HG02970 (cell line): ENCODE measurements around the gene NDUFA11.
"Not testable (repeated sequence)": the region's sequence is repeated elsewhere in the genome, so short reads cannot be mapped to it uniquely, and the experiment has no call there.

Experiments used
- ATAC-seq: cut with Tn5 transposase; IDR thresholded peaks from one replicate; pipeline ENCODE4 v1.9.1; 2021; ENCODE audit warnings: mild to moderate bottlenecking, moderate library complexity, moderate number of reproducible peaks; ENCODE audit not compliant: unreplicated experiment, low FRiP score

The NDUFA11 gene

GRCh38 chr19:5864725-5865486 is 38.7 kb downstream of the NDUFA11 start:
- ATAC-seq, result no peak

- no peak for ATAC-seq
These were observed 39.4 kb downstream of the NDUFA11 start for GRCh38 chr19:5864013-5864720.

DNA sequence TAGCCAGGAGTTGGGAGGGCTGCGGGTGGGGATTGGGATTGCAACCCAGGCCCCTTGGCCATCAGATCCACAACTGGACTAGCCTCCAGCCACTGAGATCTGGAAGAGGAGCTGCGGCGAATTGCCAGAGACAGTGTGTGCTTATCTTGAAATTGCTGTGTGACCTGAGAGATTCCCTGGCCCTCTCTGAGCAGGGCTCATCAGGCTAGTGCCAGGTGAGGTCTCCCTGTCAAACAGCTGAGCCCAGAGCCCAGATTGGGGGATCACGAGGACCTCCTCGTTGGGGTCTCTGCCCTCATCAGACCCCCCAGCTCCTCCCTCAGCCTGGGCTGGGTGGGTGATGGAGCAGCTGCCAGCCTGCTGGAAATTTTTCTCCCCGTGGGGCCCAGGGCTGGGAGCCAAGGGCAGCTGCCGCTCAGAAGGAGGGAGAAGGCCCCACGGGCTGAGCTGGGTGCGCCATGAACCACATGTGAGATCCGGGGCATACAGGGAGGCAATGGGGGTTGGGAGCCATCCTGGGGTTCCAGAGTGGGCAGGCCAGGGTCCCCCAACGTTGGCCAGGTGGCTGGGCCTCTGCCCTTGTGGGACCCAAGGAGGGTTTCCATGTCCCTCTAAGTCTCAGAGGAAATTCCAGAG is 40.4 kb downstream of the NDUFA11 start:
- no peak for ATAC-seq

GRCh38 chr19:5857203-5858081 is 46.1 kb downstream of the NDUFA11 start:
- ATAC-seq, result no peak

DNA sequence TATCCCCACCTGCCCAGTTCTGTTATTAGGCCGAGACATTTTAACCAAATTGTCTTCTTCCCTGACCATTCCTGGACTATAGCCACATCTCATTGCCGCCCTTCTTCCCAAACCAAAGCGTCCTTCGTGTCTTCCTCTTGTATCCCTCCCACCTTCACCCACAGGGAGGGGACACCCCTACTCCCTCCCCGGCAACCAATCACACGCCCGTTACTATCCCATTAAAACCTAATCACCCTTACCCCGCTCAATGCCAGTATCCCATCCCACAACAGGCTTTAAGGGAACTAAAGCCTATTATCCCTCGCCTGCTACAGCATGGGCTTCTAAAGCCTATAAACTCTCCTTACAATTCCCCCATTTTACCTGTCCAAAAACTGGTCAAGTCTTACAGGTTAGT is 48.4 kb downstream of the NDUFA11 start:
- ATAC-seq, result not testable (repeated sequence)

- not testable (repeated sequence) for ATAC-seq
These were observed 49.5 kb downstream of the NDUFA11 start for GRCh38 chr19:5854121-5854520.

DNA sequence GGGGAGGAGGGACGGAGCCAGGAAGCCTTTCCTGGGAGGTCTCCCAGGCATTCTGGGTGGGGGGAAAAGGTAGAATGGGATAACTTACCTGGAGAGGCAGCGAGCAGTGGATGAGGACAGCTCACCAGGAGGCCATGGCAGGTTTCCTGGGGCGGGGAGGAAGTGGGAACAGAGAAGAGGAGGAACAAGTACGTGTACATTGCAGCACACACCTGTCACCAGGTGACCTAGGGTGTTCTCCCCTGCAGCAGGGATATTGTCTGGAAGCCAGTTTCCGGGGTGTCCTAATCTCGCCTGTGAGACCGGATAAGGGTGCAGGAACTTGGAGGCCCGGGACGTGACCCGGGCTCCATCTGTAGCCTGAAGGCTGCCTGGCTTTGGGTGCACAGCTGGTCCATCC is 52.3 kb downstream of the NDUFA11 start, which contains the start of gene FUT3:
FUT3 (minus strand) TSS at position 148 of the 400 bp plus-strand sequence.
- no peak for ATAC-seq

- ATAC-seq, result no peak
These were observed 52.8 kb downstream of the NDUFA11 start for GRCh38 chr19:5850743-5851293.

GRCh38 chr19:5850189-5850588 is 53.4 kb downstream of the NDUFA11 start:
- no peak for ATAC-seq

- not testable (repeated sequence) for ATAC-seq
These were observed 55.0 kb downstream of the NDUFA11 start for GRCh38 chr19:5848621-5849020.

DNA sequence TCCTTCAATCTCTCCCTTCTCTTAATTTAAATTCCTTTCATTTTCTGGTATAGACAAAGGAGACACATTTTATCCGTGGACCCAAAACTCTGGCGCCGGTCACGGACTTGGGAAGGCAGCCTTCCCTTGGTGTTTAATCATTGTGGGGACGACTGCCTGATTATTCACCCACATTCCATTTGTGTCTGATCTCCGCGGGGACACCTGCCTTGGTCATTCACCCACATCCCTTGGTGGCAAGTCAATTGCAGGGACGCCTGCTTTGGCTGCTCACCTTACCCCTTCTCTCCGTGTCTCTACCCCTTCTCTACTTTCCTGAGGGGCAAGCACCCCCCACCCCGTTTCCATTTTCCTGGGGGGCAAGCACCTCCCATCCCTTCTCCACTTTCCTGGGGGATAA is 55.7 kb downstream of the NDUFA11 start:
- ATAC-seq, result not testable (repeated sequence)
